ENCODE results near the gene NCKAP5.

GRCh38 chr2:132979339-132980093 lies 588.7 kb downstream of the NCKAP5 start:
- TF ChIP-seq CTCF (IDR thresholded peaks at IDR 0.05; ENCODE audit: borderline replicate concordance, extremely low read depth, low read length, poor library complexity, severe bottlenecking) (no peak), EZH2 (IDR thresholded peaks at IDR 0.05; ENCODE audit: borderline replicate concordance, low read depth, low read length, severe bottlenecking) (no peak)

Measured in DND-41 (cell line).